Measurements from ENCODE around the gene TTC23.

TTC23 gene

DNA sequence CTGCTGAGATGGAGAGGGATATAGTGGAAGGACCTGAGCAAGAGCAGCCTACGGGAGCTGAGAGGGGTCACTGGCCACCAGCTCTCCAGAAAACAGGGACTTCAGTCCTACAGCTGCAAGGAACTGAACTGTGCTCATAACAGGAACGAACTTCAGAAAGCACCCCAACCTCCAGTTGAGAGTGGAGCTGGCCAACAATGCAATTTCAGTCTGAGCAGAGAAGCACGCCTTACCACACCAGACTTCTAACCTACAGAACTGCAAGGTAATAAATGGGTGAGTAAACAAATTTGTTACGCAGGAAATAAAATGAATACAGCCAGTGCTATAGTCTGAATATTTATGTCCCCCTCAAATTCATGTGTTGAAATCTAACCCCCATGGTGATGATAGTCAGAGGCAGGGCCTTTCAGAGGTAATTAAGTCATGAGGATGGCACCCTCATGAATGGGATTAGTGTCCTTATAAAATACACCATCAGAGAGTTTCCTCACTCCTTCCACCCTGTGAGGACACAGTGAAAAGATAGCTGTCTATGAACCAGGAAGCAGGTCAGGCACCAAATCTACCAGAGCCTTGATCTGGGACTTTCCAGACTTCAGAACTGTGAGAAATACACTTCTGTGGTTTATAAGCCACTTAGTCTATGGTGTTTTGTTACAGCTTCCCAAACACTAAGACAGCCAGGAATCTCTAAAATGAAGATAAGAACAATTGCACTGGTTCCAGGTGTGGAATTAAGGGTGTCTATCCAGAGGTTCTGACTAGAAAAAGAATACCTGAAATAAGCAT is 85.9 kb downstream of the TTC23 start:
- no peak for DNase-seq

GRCh38 chr15:99158626-99159412 is 90.6 kb downstream of the TTC23 start:
- DNase-seq: no peak

DNA sequence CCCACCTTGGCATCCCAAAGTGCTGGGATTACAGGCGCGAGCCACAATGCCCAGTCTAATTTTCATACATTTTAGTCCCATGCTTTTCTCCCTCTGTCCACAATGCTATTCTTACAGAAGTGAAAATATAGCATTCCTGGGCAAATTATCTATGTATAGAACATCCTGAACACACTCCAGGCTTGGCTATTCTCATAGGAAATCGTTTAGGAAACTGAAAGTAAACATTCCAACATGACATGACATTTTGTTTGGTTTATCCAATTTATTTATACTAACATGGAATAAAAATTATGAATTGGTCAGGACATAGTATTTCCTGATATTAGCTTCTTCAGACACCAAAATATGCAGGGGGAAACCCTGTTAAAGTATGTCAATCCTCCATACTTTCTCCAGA is 91.9 kb downstream of the TTC23 start:
- no peak for DNase-seq

DNA sequence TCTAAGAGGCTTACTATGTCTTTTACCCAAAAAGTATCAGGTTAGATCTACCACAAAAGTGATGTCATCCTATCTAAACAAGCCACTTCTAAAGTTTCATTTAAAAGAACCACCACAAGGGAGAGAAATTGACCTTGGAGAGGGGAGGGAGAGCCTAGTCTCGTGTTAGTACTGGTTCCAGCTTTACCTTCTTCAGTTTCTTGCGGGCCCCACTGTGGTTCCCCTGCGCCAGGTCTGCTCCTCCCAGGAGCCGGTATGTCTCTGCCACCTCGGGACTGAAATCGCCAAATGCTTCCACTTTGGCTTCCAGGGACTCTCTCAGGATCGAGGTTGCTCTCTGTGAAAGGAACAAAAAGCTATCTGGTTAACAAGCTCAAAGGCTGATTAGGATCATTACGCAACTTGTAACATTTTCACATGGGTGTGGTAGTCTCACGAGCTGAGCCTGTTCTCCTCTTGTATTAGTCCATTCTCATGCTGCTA is 93.4 kb downstream of the TTC23 start:
- no peak for DNase-seq

GRCh38 chr15:99154271-99154670 is 95.1 kb downstream of the TTC23 start:
- DNase-seq: no peak

- no peak for DNase-seq
Observed at GRCh38 chr15:99153026-99153535, 96.3 kb downstream of the TTC23 start.

DNA sequence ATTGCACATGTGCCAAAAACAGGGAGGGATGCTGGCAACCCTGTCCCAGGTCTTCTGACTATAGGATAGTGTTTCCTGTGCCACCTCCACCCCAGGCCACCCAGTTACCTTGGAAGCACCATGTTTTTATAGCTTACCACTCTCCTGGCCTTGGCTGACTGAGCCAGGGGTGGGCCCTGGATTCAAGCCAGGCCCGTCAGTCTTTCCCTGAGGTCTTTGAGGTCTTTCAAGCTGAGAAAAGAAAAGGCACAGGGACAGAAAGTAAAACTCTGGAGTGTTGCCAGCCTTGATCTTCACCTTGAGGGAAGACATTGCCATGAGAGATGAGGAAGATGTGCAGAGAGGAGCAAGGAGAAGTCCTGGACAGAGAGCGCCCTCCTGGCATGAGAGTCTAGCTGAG is 98.2 kb downstream of the TTC23 start:
- DNase-seq: no peak

- no peak for DNase-seq
Observed at GRCh38 chr15:99149366-99149765, 100.0 kb downstream of the TTC23 start.

GRCh38 chr15:99148851-99149276 is 100.5 kb downstream of the TTC23 start:
- DNase-seq: no peak

GRCh38 chr15:99146661-99147060 is 102.7 kb downstream of the TTC23 start:
- no peak for DNase-seq

GRCh38 chr15:99145778-99146177 is 103.6 kb downstream of the TTC23 start:
- DNase-seq: no peak

DNA sequence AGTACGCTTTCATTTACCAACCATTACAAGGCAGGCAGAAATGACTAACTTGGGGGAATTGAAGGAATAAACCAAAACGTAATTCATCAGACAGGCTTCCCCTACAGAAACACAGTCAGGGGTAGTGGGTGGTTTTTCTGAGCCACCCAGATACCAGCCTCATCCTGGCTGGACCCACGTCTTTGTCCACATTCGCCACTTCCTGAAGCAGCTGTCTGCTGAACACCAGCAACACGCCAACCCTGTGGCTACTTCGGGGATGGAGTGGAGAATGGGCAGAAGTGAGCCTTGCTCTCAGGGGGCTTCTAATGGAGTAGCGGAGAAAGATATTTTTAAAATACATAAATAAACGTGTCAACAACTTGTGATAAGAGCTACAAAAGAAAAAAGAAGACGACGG is 104.4 kb downstream of the TTC23 start:
- no peak for DNase-seq

DNA sequence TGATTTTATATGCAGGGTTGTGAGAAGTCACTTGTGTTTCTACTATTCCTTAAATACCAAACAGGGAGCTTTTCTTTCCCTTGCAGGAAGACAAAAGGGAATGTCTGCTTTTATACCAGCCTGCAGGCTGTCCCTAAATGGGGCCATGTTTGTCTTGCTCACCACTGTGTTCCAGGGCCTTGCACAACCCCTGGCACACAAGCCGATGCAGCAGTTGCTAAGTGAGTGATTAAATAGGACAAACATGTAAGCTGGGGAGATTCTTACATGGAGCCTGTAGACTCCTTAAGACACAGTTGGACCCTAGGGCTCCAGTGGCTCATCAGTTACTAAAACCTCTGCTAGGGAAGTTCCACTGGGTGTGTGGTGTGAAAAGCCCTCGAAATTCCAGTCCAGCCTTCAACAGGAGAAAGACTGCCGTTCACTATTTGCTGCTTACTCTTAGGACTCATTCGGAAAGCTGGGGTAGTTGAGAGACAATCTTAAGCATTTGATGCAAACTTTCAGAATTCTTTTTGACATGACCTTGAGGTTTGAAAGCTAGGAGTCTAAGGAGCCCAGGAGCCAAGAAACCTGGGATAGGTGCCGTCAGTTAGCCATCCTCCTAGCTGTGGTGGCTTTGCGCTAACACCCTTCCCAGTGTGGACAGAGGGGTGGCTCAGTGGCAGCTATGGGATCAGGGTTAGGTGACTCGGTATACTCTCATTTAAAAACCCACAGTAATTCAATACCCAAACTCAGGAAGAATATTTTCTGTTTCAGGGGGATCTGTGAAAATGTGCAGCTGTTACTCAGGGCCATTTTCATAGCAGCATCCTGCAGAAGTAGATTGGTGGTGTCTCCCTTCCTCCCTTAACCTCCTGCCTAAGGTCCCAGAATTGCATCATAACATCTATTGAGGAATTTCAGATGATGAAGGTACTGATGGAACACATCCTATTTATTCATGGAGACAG is 105.4 kb downstream of the TTC23 start:
- no peak for DNase-seq

DNA sequence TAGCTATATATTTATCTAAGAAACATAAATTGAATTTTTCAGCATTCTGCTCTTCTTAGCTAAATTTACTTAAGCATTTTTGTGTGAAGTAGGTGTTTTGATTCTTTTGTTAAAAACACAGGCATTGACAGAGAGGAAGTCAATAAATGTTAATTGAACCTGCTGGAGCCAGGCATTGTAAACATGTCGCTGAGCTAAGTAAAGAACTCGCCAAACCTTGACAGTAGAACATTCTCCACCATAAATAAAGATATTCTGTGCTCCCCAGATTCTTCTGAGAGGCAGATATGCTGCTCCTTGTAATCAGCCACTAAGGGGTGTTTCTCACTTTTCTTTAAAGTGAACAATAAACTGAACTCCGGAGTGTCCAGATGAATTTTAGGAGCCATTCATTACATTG is 106.1 kb downstream of the TTC23 start:
- no peak for DNase-seq

DNA sequence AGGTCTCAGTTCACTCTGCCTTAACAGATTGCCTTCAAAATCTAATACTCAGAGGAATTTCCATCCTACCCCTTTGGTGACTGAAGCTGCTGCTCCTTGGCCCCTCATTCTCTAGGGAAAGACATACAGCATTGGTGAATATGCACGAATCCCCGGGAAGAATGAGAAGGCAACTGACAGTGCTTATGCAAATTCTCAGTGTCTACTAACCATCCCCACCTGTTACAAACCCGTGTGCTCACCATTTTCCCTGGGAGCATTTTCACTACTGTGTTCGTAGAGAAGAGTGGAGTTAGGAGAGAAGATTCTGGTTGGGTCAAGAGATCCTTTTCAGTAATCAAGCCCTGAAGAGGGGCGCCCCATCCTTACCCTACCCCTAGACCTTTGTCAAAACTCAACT is 106.8 kb downstream of the TTC23 start:
- no peak for DNase-seq

DNA sequence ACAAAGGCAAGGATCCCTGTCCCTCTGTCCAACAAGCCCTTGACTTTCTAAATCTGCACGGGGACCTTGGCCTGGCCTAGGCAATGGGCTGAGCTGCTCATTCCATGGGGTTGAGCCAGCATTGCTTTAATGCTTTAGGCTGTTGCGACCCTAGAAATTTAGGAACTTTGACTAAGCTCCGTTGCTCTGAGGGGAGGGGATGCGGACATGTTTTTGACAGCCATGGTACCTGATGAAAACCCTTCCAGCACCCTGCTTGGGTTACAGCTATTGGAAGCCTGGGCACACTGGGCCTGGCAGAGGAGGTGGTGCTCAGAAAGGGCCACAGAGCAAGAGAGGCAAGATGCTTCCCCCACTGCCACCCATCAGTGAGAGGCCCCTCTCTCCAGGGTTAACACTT is 107.4 kb downstream of the TTC23 start:
- DNase-seq: no peak

DNA sequence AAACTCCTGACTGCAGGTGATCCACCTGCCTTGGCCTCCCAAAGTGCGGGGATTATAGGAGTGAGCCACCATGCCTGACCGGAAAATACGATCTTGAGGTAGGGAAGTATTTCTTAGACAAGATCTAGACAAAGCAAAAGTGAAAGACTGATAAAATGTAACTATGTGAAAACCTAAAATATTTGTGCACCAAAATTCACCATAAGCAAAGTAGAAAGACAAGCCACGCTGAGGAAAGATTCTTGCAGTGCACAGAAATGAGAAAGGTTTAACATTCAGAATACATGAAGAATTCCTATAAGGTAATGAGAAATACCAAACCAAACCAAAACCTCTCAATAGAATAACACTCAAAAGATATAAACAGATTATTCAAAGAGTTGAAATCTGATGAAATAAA is 108.8 kb downstream of the TTC23 start:
- DNase-seq: no peak

GRCh38 chr15:99139276-99139675 is 110.1 kb downstream of the TTC23 start:
- no peak for DNase-seq

DNA sequence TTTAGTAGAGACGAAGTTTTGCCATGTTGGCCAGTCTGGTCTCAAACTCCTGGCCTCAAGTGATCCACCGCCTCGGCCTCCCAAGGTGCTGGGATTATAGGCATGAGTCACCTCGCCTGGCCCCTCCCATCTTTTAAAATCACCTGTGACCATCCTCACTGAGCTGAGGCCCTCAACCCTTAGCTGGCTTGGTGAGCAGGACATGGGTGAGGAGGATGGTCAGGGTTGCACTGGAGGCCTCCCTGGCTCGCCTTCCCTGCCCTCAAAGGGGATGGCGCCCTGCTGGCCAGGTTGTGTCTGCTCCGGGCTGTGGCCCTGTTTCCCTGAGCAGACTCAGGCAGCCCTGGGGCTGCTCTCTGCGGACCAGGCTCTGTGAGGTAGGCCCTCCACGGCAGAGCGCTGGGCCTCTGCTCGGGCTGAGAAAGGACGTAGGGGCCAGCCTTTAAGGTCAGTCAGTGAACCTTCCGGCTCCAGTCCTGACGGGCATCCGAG is 110.8 kb downstream of the TTC23 start:
- DNase-seq: no peak

- DNase-seq: no peak
Observed at GRCh38 chr15:99137877-99138276, 111.5 kb downstream of the TTC23 start.

DNA sequence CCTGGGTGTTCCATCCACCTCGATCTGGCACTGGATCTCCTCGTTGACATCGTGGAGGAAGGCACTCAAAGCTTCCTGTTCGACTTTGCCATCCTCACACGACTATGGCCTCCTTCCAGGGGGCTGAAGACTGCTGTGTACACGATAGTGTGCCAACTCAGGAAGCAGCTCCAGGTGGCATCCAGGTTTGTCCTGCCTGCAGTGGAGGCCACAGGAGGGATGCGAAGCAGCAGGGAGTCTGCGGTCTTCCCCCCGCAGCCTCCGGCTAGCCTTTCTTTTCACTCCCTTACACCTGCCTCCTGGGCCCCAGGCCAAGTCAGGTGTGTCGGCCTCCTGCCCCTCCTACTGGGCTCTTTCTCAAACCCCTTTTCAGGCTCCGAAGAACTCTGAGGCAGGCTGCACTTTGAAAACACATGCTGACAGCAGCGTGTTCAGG is 112.3 kb downstream of the TTC23 start:
- DNase-seq: no peak

DNA sequence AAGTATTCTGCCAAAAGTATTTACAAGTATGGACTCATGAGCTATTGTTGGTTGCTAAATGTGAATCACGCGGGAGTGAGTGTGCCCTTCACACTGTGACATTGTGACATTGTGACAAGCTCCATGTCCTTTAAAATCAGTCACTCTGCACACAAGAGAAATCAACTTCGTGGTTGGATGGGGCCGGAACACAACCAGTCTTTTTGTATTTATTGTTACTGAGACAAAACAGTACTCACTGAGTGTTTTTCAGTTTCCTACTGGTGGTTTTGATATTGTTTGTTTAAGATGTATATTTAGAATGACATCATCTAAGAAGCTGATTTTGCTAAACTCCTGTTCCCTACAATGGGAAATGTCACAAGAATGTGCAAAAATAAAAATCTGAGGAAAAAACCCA is 114.2 kb downstream of the TTC23 start:
- no peak for DNase-seq
